HG02840 (cell line): Measurements from ENCODE around the gene LMF2.

ENCODE experiments used
- ATAC-seq: cut with Tn5 transposase; IDR thresholded peaks from one replicate; pipeline ENCODE4 v1.9.1; 2021; ENCODE audit warnings: mild to moderate bottlenecking, moderate library complexity, moderate number of reproducible peaks; ENCODE audit not compliant: unreplicated experiment, low FRiP score

LMF2 gene

GRCh38 chr22:50504369-50505211 is 2.9 kb downstream of the LMF2 start:
- ATAC-seq: no peak

GRCh38 chr22:50503475-50504145 is 3.9 kb downstream of the LMF2 start:
- no peak for ATAC-seq

GRCh38 chr22:50502628-50503474 is 4.7 kb downstream of the LMF2 start:
- ATAC-seq: no peak

GRCh38 chr22:50502096-50502495 is 5.4 kb downstream of the LMF2 start:
- ATAC-seq: no peak

- ATAC-seq: no peak
Observed at GRCh38 chr22:50500452-50500851, 7.0 kb downstream of the LMF2 start.

- ATAC-seq: no peak
Observed at GRCh38 chr22:50498322-50498890, 9.1 kb downstream of the LMF2 start.

GRCh38 chr22:50497093-50497492 is 10.4 kb downstream of the LMF2 start:
- ATAC-seq: no peak

GRCh38 chr22:50490531-50491308 is 16.8 kb downstream of the LMF2 start:
- no peak for ATAC-seq

GRCh38 chr22:50489363-50490243 is 17.9 kb downstream of the LMF2 start:
- ATAC-seq: no peak

- no peak for ATAC-seq
Observed at GRCh38 chr22:50488886-50489285, 18.6 kb downstream of the LMF2 start.

GRCh38 chr22:50488006-50488677 is 19.4 kb downstream of the LMF2 start:
- ATAC-seq: no peak

- ATAC-seq: no peak
Observed at GRCh38 chr22:50487290-50488005, 20.1 kb downstream of the LMF2 start.

- no peak for ATAC-seq
Observed at GRCh38 chr22:50486561-50487289, 20.8 kb downstream of the LMF2 start, which contains the start of gene MIOX. Gene MIOX, plus strand, starts transcription at chr22:50486859. Its CDS starts 39 bp downstream, at chr22:50486898.

GRCh38 chr22:50485221-50486131 is 22.0 kb downstream of the LMF2 start:
- ATAC-seq: no peak

GRCh38 chr22:50483977-50484853 is 23.3 kb downstream of the LMF2 start:
- no peak for ATAC-seq
